GM12873 (cell line): ENCODE measurements around the gene DUSP16.

ENCODE experiments used
- TF ChIP-seq, protein P1 (sequence below): IDR thresholded peaks from 2 replicates; pipeline ENCODE4 v1.5.1; 2012; ENCODE audit warnings: low read depth, mild to moderate bottlenecking, moderate library complexity, low read length, control low read depth; ENCODE audit not compliant: insufficient read depth; ENCODE audit errors: missing control alignments

The DUSP16 gene

DNA sequence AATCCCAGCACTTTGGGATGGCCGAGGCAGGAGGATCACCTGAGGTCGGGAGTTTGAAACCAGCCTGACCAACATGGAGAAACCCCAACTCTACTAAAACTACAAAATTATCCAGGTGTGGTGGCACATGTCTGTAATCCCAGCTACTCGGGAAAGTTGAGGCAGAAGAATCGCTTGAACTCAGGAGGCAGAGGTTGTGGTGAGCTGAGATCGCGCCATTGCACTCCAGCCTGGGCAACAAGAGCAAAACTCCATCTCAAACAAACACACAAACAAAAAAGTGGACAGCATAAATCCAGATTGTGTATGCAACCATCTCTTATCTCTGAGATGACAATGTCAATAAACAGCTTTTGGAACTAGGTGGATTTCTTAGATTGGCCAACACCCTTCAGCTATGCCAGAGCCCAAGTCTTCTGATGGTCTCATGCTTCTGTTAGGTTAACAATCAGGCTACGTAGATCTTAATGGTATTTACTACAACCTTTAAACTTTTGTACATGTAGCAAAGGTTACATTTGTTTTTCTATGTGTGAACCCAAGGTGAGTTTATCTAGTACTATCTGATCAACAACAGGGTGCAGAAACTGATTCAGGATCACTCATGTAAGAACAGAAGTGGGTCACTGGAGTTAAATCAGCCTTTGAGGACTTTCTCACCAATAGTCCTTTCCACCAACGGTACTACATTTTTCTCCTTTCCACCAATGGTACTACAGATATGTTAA lies 73.7 kb downstream of the DUSP16 start:
- TF ChIP-seq, protein P1, sequence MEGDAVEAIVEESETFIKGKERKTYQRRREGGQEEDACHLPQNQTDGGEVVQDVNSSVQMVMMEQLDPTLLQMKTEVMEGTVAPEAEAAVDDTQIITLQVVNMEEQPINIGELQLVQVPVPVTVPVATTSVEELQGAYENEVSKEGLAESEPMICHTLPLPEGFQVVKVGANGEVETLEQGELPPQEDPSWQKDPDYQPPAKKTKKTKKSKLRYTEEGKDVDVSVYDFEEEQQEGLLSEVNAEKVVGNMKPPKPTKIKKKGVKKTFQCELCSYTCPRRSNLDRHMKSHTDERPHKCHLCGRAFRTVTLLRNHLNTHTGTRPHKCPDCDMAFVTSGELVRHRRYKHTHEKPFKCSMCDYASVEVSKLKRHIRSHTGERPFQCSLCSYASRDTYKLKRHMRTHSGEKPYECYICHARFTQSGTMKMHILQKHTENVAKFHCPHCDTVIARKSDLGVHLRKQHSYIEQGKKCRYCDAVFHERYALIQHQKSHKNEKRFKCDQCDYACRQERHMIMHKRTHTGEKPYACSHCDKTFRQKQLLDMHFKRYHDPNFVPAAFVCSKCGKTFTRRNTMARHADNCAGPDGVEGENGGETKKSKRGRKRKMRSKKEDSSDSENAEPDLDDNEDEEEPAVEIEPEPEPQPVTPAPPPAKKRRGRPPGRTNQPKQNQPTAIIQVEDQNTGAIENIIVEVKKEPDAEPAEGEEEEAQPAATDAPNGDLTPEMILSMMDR, result no peak

DNA sequence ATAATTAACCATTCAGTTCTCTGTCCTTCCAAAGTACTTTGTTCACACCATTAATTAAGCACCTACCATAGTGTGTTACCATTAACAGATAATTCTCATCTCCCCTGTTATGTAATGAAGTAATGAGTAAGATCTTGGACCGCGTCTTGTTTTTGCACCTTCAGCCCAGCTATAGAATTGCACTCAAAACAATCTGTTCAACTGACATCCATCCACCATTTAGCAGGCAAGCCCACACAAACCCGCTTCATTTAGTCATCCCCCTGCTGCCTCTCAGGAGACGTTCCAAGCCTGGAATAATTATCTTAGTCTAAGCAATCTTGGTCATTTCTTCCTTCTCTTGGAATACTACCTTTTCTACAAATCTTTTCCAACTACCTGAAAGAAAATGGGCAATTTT lies 74.4 kb downstream of the DUSP16 start:
- TF ChIP-seq, protein P1, result no peak

- TF ChIP-seq, protein P1, result no peak
These were observed 75.2 kb downstream of the DUSP16 start for GRCh38 chr12:12487490-12487889.

GRCh38 chr12:12486661-12487240 lies 75.9 kb downstream of the DUSP16 start:
- TF ChIP-seq, protein P1, result no peak

DNA sequence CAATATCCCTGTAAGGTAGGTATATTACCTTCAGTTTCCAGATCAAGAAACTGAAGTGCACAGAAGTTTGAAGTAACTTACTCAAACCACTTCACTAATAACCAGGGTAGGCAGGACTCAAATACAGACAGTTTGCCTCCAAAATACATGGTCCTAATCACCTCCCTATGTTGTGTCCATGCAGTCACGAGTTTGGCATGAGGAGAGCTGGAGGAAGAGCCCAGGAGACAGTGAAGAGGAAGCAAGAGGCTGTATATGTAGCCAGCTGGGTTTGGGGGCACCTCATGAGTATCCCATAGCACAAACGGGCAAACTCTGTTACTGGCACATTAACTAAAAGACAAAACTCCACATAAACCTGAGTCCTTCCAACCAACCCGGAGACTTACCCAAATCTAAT lies 79.2 kb downstream of the DUSP16 start:
- TF ChIP-seq, protein P1, result no peak

GRCh38 chr12:12482959-12483358 lies 79.7 kb downstream of the DUSP16 start:
- TF ChIP-seq, protein P1, result no peak

DNA sequence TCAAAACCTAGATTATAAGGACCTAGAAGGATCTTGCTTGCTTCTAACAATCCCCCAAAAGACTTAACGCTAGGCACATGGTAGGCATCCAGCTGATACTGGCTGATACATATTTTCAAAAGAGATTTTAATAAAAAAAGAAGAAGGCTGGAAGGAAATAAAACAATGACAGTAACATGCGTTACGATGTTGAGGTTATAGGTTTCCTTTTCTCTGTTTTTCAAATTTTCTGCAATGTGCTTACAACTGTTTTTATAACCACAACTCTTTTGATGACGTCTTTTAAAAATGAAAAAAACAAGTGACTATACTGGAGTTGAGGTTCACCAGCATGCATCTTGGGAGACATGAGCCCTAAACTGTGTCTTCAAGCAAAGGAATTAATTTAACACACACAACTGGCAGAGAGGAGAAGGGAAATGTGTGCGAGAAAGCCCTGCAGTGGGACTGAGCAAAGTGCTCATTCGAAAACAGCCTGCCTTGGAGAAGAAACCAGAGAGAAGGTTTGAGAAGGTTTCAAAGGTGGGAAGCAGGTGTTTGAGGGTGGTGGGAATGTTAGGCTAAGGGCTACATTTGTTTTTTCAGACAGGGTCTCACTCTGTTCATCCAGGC lies 80.4 kb downstream of the DUSP16 start:
- TF ChIP-seq, protein P1, result no peak
